IPS DF 4.7 (cell line): ENCODE data around the gene RFX3.

Experiments used
- DNase-seq: peaks from one replicate; pipeline ENCODE4 v3.0.0-alpha.2; 2013; ENCODE audit warnings: low spot score; ENCODE audit errors: extremely low read depth

Gene RFX3

DNA sequence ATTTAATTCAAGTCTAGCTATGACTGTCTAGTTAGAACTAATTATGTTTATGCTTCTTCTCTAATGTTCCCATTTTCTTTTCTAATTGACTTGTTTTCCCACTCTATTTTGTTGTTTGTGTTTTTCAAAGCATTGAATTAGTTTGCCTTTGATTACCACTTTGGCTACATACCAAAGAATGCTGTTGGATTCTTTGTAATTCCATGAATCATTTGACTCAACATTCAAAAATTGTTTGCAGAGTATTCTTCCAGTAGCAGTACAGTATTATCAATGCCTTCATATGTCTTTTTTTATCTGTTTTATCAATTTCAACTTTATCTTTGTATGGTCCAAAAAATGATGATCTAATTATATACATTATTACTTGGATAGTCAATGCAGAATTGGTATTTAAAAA is 288.7 kb downstream of the RFX3 start:
- no peak for DNase-seq

DNA sequence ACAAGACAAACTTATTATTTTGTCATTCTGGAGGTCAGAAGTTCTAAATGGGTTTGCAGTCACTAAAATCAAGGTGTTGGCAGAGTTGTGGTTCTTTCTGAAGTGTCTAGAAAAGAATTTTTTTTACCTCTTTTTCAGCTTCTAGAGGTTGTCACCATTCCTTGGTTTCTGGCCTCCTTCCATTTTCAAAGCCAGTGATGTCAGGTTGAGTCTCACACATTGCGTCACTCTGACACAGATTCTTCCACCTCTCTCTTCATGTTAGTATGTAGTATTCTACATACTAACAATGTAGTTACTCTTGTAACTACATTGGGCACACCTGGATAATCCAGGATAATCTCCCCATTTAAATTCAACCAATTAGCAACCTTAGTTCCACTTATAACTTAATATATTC is 290.3 kb downstream of the RFX3 start:
- DNase-seq, result no peak

DNA sequence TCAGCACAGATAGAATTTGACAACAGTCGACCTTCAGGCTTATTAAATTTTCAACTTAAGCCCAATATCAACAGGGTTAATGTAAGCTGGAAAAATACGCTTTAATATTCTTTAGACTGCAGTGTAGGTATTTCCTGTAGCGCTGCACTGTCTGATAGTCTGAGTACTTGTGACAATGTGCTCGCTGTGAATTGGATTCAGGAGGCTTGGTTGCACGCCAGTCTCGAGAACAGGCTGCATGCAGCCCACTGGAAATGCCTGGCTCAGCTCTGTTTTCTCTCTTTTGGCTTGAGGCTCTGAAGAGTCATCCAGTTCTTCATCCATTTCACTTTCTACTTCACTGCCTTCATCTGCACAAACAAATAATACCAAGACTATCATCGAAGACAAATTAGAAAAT is 300.9 kb downstream of the RFX3 start:
- no peak for DNase-seq

DNA sequence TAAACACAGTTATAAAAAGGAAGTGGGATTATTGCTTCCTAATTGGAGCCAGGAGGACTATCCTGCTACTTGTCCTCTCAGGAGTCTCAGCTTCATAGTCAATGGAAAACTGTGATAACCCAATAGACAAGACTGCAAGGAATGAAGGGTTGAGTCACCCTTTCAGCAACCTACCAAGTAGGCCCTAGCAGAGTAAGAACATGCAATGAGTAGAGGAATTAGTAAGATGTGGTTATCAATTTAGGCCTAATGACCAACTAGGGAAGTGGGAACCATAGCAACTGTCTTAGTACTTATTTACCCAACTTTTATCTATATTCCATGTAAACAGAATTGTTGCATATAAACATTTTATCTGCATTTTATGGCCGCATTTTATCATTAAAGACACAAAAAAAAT is 310.1 kb downstream of the RFX3 start:
- DNase-seq, result no peak

DNA sequence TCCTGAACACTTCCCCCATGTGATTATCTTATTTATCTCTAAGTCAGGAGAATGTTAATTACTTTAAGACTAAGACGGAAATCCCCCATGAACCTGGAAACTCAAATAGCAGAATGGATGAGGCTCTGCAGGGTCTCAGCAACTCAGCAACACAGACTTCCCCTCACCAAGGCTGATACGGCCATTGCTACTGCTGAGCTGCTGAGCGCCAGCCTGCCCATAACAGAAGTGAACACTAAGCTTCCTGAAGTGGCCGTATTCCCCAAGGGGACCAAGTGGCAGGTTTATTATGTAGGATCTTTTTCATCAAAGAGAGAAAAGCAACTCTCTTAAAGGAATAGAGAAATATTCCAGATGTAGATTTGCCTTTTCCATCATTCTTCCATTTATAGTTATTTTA is 311.1 kb downstream of the RFX3 start:
- no peak for DNase-seq

DNA sequence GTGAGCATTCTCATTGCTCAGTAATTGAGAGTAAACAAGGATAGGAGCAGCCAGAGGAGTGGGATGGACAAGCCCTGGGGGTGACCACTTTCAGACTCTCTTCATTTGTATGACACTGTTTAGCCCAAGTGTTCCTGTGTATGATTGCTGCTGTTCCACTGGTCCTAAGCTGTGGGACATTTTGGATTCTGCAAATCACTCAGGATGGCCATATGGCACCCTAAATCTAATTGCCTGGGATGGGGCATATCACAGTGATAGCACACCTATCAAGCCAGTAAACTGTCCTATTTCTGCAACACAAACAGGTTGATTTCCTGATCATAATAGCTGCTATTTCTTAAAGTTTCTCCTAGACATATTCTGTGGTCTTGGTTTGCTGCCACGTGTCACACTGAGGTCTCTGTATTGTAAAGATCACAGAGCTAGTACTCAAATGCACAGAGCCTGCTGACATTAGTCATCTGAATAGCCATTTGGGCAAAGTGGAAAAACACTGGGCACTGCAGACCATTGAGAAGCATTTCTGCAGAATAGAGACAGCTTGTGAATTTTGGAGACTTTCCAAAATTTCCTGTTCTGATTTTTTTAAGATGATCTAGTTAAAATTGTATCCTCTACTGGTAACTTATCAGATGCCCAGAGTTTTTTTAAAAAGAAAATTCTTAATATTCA is 320.2 kb downstream of the RFX3 start:
- no peak for DNase-seq

DNA sequence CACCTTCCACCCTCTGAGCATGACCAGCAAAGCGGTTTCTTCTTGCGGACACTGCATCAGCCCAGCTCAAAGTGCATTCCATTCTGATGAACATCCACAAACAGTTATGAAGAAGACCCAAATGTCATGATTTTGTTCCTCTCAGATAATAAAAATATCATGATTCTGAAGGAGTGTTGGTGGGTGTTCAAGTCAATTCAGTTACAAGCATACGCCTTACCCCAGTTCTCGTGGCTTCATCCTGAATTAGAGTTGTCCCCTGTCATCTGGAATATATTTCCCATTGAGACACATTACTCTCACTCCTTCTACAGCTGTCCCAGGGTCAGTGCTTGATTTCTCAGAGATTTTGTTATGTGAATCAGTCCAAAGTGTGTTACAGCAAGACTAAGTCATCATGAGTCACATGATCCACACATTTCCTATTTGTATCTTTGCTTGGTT is 325.4 kb downstream of the RFX3 start:
- no peak for DNase-seq

DNA sequence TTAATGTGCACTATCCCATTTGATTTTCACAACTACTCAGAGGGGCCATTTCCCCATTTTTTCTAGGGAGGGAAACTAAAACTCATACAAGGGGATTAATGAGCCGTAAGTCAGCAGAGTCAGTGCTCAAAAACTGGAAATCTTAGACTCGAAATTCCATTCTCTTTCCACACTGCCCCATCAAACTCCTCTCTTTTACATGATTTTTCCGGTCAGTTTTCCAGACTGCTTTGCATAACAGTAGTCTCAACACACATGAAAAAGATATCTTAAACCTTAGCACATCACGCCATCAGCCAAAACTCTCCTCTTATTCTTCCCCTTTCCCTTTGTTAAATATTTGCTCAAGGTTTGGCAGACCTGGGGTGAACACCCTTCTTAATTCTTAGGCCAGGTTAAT is 332.0 kb downstream of the RFX3 start:
- DNase-seq, result no peak

DNA sequence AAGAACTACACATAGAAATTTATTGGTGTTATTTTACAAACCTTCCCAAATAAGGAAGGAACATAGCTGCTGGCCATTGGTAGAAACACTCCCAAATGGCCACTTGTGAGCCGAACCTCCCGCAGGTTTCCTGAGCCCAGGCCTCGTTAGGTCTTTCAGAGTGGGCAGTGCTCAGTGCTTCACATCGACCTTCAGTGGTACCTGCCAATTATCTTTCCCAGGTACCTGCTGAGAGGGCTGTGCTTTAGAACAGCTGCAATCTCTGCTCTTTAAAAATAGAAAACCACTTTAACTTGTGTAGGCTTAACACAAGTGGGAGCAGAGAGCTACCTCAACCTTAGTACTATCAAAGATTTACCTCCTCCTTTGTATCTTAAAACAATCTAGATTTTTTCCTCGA is 334.1 kb downstream of the RFX3 start:
- DNase-seq, result no peak

DNA sequence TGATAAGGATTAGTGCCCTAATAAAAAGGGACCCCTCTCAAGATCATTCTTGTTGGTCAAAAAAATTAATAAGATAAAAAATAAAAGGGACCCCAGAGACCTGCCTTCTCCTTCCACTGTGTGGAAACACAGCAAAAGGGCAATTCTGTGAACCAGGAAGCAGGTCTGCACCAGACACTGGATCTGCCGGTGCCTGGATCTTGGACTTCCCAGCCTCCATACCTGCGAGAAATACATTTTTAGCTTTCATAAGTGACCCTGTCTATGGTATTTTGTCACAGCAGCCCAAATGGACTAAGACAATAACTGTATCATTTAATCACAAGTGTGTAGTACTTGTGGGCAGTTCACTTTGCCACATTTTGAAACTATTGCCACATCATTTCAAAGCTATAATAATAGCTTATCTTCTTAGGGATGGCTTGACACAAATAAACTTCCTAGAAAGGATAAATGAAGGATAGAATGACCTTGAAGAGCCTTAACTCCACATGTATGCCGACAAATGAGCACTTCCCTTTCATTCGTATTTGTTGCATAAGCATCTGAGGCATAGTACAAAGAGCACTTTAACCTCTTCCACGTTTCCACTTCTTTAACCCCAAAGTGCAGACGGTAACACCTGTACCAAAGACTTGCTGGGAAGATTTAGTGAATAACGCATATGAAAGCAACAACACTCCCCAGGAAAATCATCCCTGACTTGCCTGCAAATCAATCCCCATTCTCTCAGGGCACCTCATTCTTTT is 336.5 kb downstream of the RFX3 start:
- no peak for DNase-seq

DNA sequence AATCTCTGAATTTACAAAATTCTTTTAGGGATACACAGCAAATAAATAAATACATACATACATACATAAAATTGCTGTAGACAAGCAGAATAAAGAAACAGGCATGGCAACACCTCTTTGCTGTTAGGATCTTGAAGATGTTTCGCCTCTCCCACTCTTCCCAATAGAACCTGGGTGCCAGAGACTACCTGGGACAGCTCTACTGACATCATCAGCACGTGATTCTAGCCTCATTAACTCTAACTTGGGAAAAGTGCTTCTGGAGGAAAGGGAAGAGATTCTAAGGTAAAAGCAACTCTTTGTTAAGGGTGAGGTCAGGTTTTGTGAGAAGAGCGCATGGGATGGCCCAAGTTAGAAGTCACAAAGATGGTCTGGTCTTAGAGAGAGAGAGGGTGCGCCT is 339.1 kb downstream of the RFX3 start:
- DNase-seq, result no peak

DNA sequence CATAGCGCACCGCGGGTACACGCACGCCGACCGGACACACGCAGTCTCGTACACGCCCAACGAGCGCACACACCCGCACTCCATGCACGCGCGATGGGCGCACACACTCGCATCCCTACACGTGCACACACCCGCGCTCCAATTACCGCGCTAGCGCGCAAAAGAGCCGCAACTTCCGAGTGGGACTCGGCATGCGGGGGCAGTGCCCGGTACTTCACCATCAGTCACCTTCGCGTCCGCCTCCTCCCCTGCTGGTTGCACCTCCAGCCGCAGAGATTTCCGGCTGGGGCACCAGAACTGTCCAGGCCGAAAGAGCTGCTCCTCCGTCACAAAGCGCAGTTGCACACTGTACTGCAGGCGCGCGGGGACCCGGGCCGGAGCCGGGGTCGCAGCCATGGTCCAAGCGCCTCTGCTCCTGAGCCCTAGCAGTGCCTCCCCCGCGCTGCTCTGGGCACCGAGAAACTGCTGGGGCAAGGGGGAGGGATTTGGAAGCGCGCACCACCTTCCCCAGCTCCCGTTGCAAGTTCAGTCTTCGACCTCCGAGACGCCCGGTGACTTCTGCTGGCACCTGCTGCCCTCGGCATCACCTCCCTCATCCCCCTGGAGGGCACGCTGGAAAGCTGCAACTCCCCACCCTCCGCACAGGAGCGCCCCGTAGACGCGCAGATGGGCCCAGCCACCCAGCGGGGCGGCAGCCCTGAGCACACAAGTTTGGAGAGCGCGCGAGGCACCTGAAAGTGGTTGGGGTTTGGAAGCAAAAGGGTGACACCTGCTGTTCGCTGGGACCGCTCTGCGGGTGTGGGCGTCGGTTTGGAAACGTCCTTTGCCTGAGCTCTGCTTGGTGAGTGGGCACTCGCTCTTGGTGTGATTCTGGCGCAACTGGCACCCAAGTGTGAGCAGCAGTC is 344.5 kb downstream of the RFX3 start:
- peak; percentile 41 for DNase-seq

DNA sequence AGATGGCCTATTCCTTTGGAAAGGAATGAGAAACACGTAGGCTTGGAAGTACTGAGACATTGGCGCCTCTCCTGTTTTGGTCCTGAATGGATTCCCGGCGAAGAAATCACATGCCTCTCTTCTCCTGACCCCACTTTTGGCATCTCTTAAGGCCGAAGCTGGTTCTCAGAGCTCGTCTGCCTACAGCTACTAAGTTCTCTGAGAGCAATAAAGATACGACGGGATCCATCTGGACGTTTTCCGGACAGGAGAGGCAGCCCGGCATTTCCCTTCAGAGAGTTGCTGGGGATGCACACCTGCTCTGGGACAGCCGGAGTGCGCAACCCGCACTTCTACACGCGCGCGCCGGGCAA is 345.1 kb downstream of the RFX3 start:
- DNase-seq, result no peak

DNA sequence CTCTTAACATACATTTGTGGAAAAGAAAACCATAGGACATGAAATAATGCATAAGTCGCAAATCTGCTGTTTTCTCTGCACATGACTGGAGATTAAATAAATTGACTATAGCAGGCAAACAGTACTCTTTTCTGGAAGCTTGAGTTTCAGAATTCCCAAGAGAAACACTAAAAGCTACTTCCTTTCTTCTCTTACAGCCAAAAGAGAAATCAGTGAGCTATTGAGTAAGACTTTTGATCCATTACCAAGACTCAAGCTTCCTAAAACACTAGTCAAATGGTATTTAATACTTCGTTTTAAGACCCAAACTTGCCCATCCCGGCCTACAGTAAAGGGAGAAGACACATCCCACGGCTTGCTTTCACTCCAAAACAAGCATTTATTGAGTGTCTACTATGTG is 346.1 kb downstream of the RFX3 start:
- DNase-seq, result no peak

DNA sequence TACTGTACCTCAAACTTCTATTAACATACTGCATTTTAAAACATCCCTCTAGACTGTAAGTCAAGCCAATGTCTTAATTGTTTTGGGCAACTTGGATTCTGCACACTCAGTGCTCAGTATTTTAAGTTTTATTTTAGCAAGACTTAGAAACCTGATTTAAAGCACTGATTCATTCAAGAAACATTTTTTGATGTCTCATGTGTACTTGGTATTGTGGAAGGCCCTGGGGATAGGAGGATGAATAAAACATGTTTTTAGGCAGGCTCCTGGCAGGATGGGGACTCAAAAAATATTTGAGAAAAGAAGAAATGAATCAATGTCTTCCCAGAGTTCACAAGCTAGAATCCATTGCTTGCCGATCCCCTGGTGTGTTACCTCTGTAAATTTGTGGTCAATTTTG is 347.9 kb downstream of the RFX3 start:
- DNase-seq, result no peak

DNA sequence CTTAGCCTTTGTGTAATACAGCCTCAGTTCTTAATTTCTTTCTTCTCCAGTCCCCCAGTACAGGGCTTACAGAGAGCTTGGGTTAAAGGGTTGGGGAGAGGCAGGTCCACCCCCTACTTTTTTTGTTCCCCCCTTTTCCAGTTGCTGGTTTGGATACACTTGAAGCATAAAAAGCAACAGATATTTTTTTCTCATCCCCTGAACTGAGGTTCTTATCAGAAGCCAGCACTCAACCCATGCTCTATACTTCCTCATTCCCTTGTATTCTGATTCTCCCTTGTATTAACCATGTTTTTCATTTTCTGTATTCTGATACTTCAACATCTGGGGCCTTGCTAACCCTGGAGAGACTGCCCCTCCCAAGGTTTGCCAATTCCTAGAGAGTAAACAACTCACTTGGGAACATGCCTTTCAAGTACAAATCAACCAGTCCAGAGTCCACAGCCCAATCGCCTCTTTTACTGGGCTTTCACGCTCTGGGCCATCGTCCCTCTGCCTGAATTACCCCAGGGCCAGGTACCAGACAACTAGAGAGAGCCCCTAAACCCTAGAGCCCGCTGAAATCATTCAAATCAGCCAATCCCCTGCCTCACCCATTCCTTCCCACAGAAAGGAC is 348.5 kb downstream of the RFX3 start:
- DNase-seq, result no peak

DNA sequence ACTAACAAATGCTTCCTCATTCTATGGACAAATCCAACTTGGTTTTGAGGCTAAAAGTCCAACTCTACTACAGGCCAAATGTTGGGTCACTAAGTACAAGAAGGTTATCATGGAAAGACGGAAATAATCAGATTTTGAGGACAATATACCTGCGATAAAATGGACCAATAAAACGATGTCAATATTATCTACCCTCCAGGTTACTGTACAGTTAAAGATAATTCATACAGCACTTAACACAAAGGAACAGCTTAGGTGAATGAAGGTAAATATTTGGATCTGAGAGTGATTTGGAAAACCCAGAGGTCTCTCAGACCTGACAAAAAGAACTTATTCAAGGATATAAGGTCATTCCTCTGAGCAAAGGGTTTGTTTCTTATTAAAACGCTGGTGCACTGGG is 352.4 kb downstream of the RFX3 start:
- DNase-seq, result no peak

DNA sequence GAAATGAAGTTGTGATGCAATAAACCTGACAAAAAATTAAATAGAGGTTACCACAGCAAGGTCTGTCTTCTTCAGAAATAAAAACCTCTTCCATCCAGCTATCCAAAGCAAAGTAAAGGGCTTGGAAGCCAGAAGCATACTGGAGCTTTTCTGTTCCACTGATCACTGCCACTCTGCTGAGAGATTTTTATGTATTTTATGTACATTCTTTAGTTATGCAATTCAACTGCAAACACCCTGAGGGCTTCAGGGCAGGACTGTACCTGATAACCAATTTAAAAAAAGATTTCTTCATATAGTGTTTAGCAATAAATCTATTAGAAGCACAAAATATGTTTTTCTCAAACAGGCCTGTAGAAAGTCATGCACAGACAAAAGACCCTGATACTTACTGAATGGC is 355.0 kb downstream of the RFX3 start:
- DNase-seq, result no peak
